ENCODE measurements around the gene CD320. TPM values are rescaled to one million over a fixed set of nuclear protein-coding genes. Genes with fewer than 3 reads are reported as not detected.

Gene CD320
- total RNA-seq, 6 donors from 2014 or later = 10.5 to 54.0 (median 27.3) TPM

- Histone ChIP-seq H3K4me3 (no peak overlapping the region), H3K9me3 (no peaks in the 10 kb centered on the region), H3K4me1 (peaks cover 0 to 2% (median 0%) of the 10 kb centered on the region in 4 donors), H3K27me3 (no peaks in the 10 kb centered on the region), H3K36me3 (peaks cover 4 to 44% (median 20%) of the 10 kb centered on the region in 4 donors), H3K27ac (no peak overlapping the region)
- 92 to 96% methylated on average over 15 of the region's 15 CpGs for WGBS, 2 donors
- no peak for ATAC-seq (ENCODE audit: low FRiP score in 2 of 2)
- TF ChIP-seq CTCF (IDR thresholded peaks at IDR 0.05) (no peak), POLR2AphosphoS5 (IDR thresholded peaks at IDR 0.05) (no peak)
- no peak for DNase-seq
Observed at GRCh38 chr19:8256276-8257051, 51.7 kb downstream of the CD320 start.

GRCh38 chr19:8255426-8256125 lies 52.6 kb downstream of the CD320 start:
- Histone ChIP-seq H3K9me3 (no peaks in the 10 kb centered on the region), H3K4me3 (no peak overlapping the region), H3K36me3 (peaks cover 4 to 44% (median 19%) of the 10 kb centered on the region in 4 donors), H3K27me3 (no peaks in the 10 kb centered on the region), H3K4me1 (peaks cover 0 to 8% (median 2%) of the 10 kb centered on the region in 4 donors), H3K27ac (no peak overlapping the region)
- WGBS, 2 donors = 90 to 92% methylated on average over 3 to 14 of the region's 18 CpGs
- no peak for ATAC-seq (ENCODE audit: low FRiP score in 2 of 2)
- no peak for DNase-seq
- no peak for TF ChIP-seq POLR2AphosphoS5 (IDR thresholded peaks at IDR 0.05)
- no peak for TF ChIP-seq POLR2A (IDR thresholded peaks at IDR 0.05)
- TF ChIP-seq CTCF (IDR thresholded peaks at IDR 0.05) = no peak
- no peak for TF ChIP-seq EP300 (IDR thresholded peaks at IDR 0.05)

- Histone ChIP-seq H3K4me3 (no peak overlapping the region), H3K9me3 (no peaks in the 10 kb centered on the region), H3K27me3 (no peaks in the 10 kb centered on the region), H3K27ac (no peak overlapping the region), H3K36me3 (peaks cover 4 to 41% (median 19%) of the 10 kb centered on the region in 4 donors), H3K4me1 (peaks cover 0 to 10% (median 4%) of the 10 kb centered on the region in 4 donors)
- no peak for DNase-seq
- WGBS, 2 donors = 89 to 95% methylated on average over 9 to 10 of the region's 11 CpGs
- ATAC-seq (ENCODE audit: low FRiP score in 2 of 2) = no peak
- TF ChIP-seq CTCF (IDR thresholded peaks at IDR 0.05) (no peak), EP300 (IDR thresholded peaks at IDR 0.05) (no peak), POLR2AphosphoS5 (IDR thresholded peaks at IDR 0.05) (no peak), POLR2A (IDR thresholded peaks at IDR 0.05) (no peak)
Observed at GRCh38 chr19:8254286-8255001, 53.7 kb downstream of the CD320 start.

GRCh38 chr19:8253678-8254077 lies 54.5 kb downstream of the CD320 start:
- TF ChIP-seq CTCF (IDR thresholded peaks at IDR 0.05) (no peak), EP300 (IDR thresholded peaks at IDR 0.05) (no peak), POLR2AphosphoS5 (IDR thresholded peaks at IDR 0.05) (no peak), POLR2A (IDR thresholded peaks at IDR 0.05) (no peak)
- H3K9me3 ChIP-seq = no peaks in the 10 kb centered on the region
- peaks cover 0 to 10% (median 4%) of the 10 kb centered on the region in 4 donors for H3K4me1 ChIP-seq
- no peak for DNase-seq
- H3K27me3 ChIP-seq = no peaks in the 10 kb centered on the region
- WGBS, 2 donors = 89% methylated on average over 11 of the region's 12 CpGs
- H3K4me3 ChIP-seq = no peak overlapping the region
- H3K27ac ChIP-seq = no peak overlapping the region
- H3K36me3 ChIP-seq = peaks cover 4 to 39% (median 19%) of the 10 kb centered on the region in 4 donors
- ATAC-seq (ENCODE audit: low FRiP score in 2 of 2) = no peak
